Esophagus squamous epithelium (tissue), 4 donors: Measurements from ENCODE around the gene TBC1D10A.

ENCODE experiments used
- CTCF ChIP-seq, 6 experiments: fragments of 450-650 bp in 4 of 6; fragments of 200-600 bp in 2 of 6; sonication (generic) in 2 of 6; IDR thresholded peaks; one replicate each; pipeline ENCODE4 v1.5.1; 2016 to 2019; ENCODE audit warnings: antibody characterized with exemption in 6 of 6, mild to moderate bottlenecking in 4 of 6, moderate library complexity in 4 of 6
- POLR2A ChIP-seq, 4 donors: fragments of 450-650 bp; IDR thresholded peaks; one replicate each; pipeline ENCODE4 v1.6.1; 2017; ENCODE audit warnings: antibody characterized with exemption in 4 of 4, mild to moderate bottlenecking in 4 of 4, moderate library complexity in 3 of 4

GRCh38 chr22:30276039-30276438, 50.7 kb downstream of the TBC1D10A start:
- TF ChIP-seq CTCF (IDR thresholded peaks at IDR 0.05) (no peak), POLR2A (IDR thresholded peaks at IDR 0.05) (no peak)
